Measurements from ENCODE around the gene C4A.
"Not testable (repeated sequence)": the region's sequence is repeated elsewhere in the genome, so short reads cannot be mapped to it uniquely, and the experiment has no call there.

C4A gene

GRCh38 chr6:32043589-32044380 lies 61.9 kb downstream of the C4A start:
- not testable (repeated sequence) for H3K9me3 Mint-ChIP-seq; H3K4me3 Mint-ChIP-seq; H3K27me3 Mint-ChIP-seq; H3K27ac Mint-ChIP-seq; H3K4me1 Mint-ChIP-seq (ENCODE audit: low read depth); H3K36me3 Mint-ChIP-seq (ENCODE audit: low read depth)

- not testable (repeated sequence) for H3K36me3 Mint-ChIP-seq (ENCODE audit: low read depth); H3K4me3 Mint-ChIP-seq; H3K9me3 Mint-ChIP-seq; H3K4me1 Mint-ChIP-seq (ENCODE audit: low read depth); H3K27ac Mint-ChIP-seq; H3K27me3 Mint-ChIP-seq
Measured at GRCh38 chr6:32044916-32045315, 63.1 kb downstream of the C4A start.

DNA sequence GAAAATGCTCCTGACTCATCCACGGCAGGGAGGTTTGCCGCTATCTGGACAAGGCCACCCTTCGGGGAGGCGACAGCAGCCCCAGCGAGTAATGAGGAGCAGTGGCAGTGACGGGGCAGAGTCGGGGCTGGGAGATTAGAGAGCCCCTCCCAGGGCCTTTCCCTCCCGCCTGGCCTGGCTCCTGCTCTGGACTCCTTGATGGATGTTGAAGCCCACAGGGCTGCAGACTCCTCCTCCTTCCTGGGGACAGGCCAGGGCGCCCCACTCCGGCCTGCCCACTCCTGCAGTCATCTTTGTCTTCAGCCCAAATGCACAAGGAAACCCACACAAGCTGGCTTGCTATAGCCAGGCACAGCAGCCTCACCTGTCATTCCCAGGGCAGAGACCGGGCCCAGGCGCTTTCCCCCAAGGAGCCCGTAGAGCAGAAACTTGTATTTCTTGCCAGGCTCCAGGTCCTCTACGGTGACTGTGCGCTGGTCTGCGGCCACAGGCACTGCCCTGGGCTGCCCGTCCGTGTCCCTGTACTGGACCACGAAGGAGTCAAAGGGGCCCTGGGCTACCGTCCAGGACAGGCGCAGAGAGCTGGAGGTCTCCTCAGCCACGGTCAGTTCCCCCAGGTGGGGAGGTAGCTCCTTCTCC lies 64.1 kb downstream of the C4A start:
- Mint-ChIP-seq H3K4me1 (ENCODE audit: low read depth) (no peaks in the 10 kb centered on the region), H3K27me3 (no peaks in the 10 kb centered on the region), H3K4me3 (no peak overlapping the region), H3K36me3 (ENCODE audit: low read depth) (no peaks in the 10 kb centered on the region), H3K9me3 (no peaks in the 10 kb centered on the region), H3K27ac (no peak overlapping the region)

GRCh38 chr6:32046450-32047083 lies 64.7 kb downstream of the C4A start:
- Mint-ChIP-seq H3K4me3 (no peak overlapping the region), H3K36me3 (ENCODE audit: low read depth) (no peaks in the 10 kb centered on the region), H3K27ac (no peak overlapping the region), H3K4me1 (ENCODE audit: low read depth) (no peaks in the 10 kb centered on the region), H3K9me3 (no peaks in the 10 kb centered on the region), H3K27me3 (no peaks in the 10 kb centered on the region)

DNA sequence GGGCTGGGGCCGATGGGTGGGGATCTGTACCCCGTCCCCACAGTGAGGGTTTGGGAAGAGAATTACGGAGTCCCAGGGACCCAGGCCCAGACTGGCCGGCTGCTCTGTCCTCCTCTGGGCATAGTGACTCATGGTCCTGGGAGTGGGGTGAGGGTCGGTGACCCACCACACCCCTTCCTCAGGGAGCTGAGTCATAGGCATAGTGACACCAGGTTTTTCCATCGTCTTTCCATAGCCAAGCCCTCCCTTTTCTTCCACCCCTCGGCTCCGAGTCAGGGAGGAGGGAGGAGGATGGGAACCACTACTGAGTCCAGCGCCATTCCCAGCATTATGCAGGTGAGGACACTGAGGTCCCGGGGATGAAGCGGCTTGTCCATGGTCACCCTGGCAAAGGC lies 65.2 kb downstream of the C4A start:
- Mint-ChIP-seq H3K4me1 (ENCODE audit: low read depth) (no peaks in the 10 kb centered on the region), H3K27ac (no peak overlapping the region), H3K27me3 (no peaks in the 10 kb centered on the region), H3K9me3 (no peaks in the 10 kb centered on the region), H3K4me3 (no peak overlapping the region), H3K36me3 (ENCODE audit: low read depth) (no peaks in the 10 kb centered on the region)

GRCh38 chr6:32047539-32047854 lies 65.6 kb downstream of the C4A start:
- H3K27me3 Mint-ChIP-seq, result no peaks in the 10 kb centered on the region
- no peak overlapping the region for H3K4me3 Mint-ChIP-seq
- H3K9me3 Mint-ChIP-seq, result no peaks in the 10 kb centered on the region

DNA sequence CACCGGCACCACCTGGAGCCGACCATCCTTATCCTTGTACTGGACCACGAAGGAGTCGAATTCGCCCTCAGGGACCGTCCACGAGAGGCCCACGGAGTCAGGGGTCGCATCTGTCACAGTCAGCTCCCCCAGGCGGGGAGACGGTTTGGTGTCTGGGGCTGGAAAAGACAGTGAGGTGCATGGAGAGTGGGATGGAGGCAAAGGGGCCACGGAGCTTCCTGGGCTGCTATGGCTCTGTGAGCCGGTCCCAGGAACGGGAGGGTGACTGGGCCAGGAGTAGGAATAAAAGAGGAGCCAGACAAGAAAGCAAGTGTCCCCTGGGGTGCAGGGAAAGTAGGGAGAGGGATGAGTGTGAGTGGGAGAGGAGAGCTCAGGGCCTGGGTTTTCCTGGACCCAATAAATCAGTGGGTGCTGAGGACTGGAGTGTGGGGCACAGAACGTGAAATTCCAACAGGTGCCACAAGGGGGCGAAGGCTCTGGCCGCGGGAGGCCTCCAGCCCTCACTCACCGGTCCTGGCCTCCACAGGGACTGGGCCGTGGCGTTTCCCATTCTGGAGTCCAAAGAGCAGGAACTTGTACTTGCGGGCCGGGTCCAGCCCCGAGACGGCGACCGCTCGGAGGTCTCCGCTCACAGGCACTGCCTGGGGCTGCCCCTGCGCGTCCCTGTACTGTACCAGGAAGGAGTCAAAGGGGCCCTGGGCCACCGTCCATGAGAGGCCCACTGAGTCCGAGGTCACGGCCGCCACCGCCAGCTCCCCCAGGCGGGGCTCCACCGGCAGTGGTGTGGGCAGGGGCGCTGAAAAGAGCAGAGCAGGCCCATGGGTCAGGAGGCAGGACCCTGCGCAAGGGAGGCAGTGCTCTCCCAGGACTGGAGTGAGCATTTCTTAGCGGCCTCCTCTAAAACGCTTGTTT lies 66.3 kb downstream of the C4A start:
- Mint-ChIP-seq H3K36me3 (ENCODE audit: low read depth) (no peaks in the 10 kb centered on the region), H3K9me3 (no peaks in the 10 kb centered on the region), H3K4me1 (ENCODE audit: low read depth) (no peaks in the 10 kb centered on the region), H3K27me3 (no peaks in the 10 kb centered on the region), H3K27ac (no peak overlapping the region), H3K4me3 (no peak overlapping the region)

More at GRCh38 chr6:32047539-32047854, 65.6 kb downstream of the C4A start:
- Mint-ChIP-seq H3K27ac (no peak overlapping the region), H3K36me3 (ENCODE audit: low read depth) (no peaks in the 10 kb centered on the region), H3K4me1 (ENCODE audit: low read depth) (no peaks in the 10 kb centered on the region)

DNA sequence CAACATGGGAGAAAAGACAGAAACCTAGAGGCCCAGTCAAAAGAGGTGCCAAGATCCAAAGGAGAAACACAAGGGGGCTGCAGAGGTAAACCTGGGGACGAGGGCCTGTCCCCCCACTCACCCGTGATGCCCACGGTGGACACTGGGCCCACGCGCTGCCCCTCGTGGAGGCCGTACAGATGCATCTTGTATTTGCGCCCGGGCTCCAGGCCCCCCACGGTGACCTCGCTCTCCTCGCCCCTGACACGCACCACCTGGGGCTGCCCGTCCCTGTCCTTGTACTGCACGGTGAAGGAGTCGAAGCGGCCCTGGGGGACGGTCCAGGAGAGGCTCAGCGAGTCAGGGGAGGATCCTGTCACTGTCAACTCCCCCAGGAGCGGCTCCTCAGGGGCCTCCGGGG lies 67.3 kb downstream of the C4A start:
- not testable (repeated sequence) for H3K4me1 Mint-ChIP-seq (ENCODE audit: low read depth); H3K27ac Mint-ChIP-seq; H3K9me3 Mint-ChIP-seq; H3K4me3 Mint-ChIP-seq; H3K36me3 Mint-ChIP-seq (ENCODE audit: low read depth); H3K27me3 Mint-ChIP-seq

DNA sequence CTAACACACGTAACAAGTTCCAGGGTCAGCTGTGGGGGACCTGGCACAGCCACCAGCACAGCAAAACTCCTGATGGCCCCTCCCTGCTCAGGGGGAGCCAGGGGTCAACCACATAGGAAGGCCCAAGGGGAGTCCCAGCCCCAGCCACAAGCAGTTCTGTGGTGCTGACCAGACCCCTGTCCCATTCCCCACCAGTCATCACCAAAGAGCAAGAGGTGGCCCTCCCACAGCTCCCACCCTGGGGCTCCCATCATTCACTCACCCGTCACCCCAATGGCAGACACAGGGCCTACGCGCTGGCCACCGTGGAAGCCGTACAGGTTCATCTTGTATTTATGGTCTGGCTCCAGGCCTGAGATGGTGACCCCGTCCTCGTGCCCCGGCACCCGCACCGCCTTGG lies 67.9 kb downstream of the C4A start:
- not testable (repeated sequence) for H3K4me3 Mint-ChIP-seq; H3K9me3 Mint-ChIP-seq; H3K27ac Mint-ChIP-seq; H3K27me3 Mint-ChIP-seq; H3K4me1 Mint-ChIP-seq (ENCODE audit: low read depth); H3K36me3 Mint-ChIP-seq (ENCODE audit: low read depth)

DNA sequence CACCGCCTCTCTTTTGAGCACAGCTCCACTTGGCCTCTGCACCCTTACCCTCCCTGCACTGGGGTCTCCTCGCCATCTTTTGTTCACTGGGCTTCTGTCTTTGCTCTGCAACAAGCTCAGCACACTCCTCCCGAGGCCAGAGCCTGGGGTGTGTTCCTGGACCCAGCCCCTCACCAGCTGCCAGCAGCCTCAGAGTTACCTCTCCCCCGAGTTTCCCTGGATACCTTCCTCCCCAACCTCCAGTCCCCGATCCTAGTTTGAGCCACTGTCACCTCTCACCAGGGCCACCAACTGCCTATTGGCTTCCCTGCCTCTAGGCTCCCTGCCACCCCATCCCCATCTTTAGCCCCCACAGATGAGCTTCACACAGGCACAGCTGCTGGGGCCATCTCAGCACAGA lies 68.7 kb downstream of the C4A start:
- Mint-ChIP-seq H3K27ac (no peak overlapping the region), H3K36me3 (ENCODE audit: low read depth) (no peaks in the 10 kb centered on the region), H3K9me3 (no peaks in the 10 kb centered on the region), H3K4me1 (ENCODE audit: low read depth) (no peaks in the 10 kb centered on the region), H3K27me3 (no peaks in the 10 kb centered on the region), H3K4me3 (no peak overlapping the region)

Measured in stimulated activated naive CD8-positive, alpha-beta T cell treated with anti-CD3 and anti-CD28 coated beads, Interleukin-15, Interleukin-2, amounts not matched to agents 100 ng/mL and 50 ng/mL, for 24 hours (primary cell).